Hepatocyte (in vitro differentiated cells): ENCODE results near the gene TPSG1. TPM values are rescaled to one million over a fixed set of nuclear protein-coding genes. Genes with fewer than 3 reads are reported as not detected.

ENCODE experiments used
- DNase-seq: peaks from one replicate; pipeline ENCODE4 v3.0.0-alpha.2; 2016; ENCODE audit warnings: low spot score
- H2AFZ ChIP-seq: fragments of 200-600 bp; sonication (generic); 2 replicates; pipeline ENCODE4 v1.6.0; 2016; ENCODE audit warnings: antibody characterized with exemption, mild to moderate bottlenecking
- H3K27ac ChIP-seq: fragments of 200-600 bp; sonication (generic); 2 replicates; pipeline ENCODE4 v1.5.1; 2016; ENCODE audit warnings: mild to moderate bottlenecking
- H3K27me3 ChIP-seq: fragments of 200-600 bp; sonication (generic); 2 replicates; pipeline ENCODE4 v1.6.1; 2016
- H3K36me3 ChIP-seq: fragments of 200-600 bp; sonication (generic); replicated peaks from 2 replicates; pipeline ENCODE4 v1.5.1; 2016; ENCODE audit warnings: low read depth; ENCODE audit not compliant: insufficient read depth
- H3K4me1 ChIP-seq: fragments of 200-600 bp; sonication (generic); 2 replicates; pipeline ENCODE4 v1.5.1; 2016; ENCODE audit warnings: mild to moderate bottlenecking, moderate library complexity; ENCODE audit not compliant: insufficient read depth
- H3K4me2 ChIP-seq: fragments of 200-600 bp; sonication (generic); 2 replicates; pipeline ENCODE4 v1.6.0; 2016
- H3K4me3 ChIP-seq: fragments of 200-600 bp; sonication (generic); 2 replicates; pipeline ENCODE4 v1.5.1; 2016; ENCODE audit warnings: mild to moderate bottlenecking
- H3K79me2 ChIP-seq: fragments of 200-600 bp; sonication (generic); 2 replicates; pipeline ENCODE4 v1.6.0; 2017; ENCODE audit warnings: mild to moderate bottlenecking
- H3K9me2 ChIP-seq: fragments of 200-600 bp; sonication (generic); replicated peaks from 2 replicates; pipeline ENCODE4 v1.6.0; 2017; ENCODE audit warnings: mild to moderate bottlenecking; ENCODE audit not compliant: insufficient read depth
- H3K9me3 ChIP-seq: fragments of 200-600 bp; sonication (generic); 2 replicates; pipeline ENCODE4 v1.5.1; 2016; ENCODE audit warnings: low read depth, mild to moderate bottlenecking
- H4K20me1 ChIP-seq: fragments of 200-600 bp; sonication (generic); 2 replicates; pipeline ENCODE4 v1.6.0; 2016; ENCODE audit warnings: mild to moderate bottlenecking; ENCODE audit not compliant: insufficient read depth, poor library complexity, severe bottlenecking
- EZH2 ChIP-seq: fragments of 200-600 bp; sonication (generic); IDR thresholded peaks from 2 replicates; pipeline ENCODE4 v1.6.1; 2016; ENCODE audit warnings: antibody characterized with exemption, mild to moderate bottlenecking, borderline replicate concordance
- EZH2phosphoT487 ChIP-seq: fragments of 200-600 bp; sonication (generic); IDR thresholded peaks from one replicate; pipeline ENCODE4 v1.6.1; 2018; ENCODE audit warnings: antibody characterized with exemption, mild to moderate bottlenecking, low read depth, moderate library complexity; ENCODE audit not compliant: unreplicated experiment, severe bottlenecking
- WGBS: methylation state at CpG from one replicate; pipeline ENCODE4 v1.1.6; 2016; ENCODE audit warnings: low lambda C conversion rate; ENCODE audit errors: missing lambda C conversion rate; 5-methylcytosine and 5-hydroxymethylcytosine counted together
- polyA plus RNA-seq: library from polyadenylated mRNA; unstranded; fragments of >200 nt; fragmentation: Nextera tagmentation; extraction: Ambion mirVana; gene quantifications from 2 replicates; pipeline ENCODE4 v1.2.1, GENCODE V29; 2016
- total RNA-seq: library from RNA; depleted of rRNA; stranded (reverse); fragments of >200 nt; gene quantifications from 2 replicates; pipeline ENCODE4 v1.2.3, GENCODE V29; 2014
- TF ChIP-seq, protein P1 (sequence below): fragments of 200-600 bp; sonication (generic); IDR thresholded peaks from 2 replicates; pipeline ENCODE4 v1.5.1; 2016; ENCODE audit warnings: antibody characterized with exemption, mild to moderate bottlenecking; ENCODE audit not compliant: poor library complexity

Gene TPSG1
- total and polyA plus RNA-seq, 2 experiments from 2014 or later: 0.67 to 2.0 TPM

DNA sequence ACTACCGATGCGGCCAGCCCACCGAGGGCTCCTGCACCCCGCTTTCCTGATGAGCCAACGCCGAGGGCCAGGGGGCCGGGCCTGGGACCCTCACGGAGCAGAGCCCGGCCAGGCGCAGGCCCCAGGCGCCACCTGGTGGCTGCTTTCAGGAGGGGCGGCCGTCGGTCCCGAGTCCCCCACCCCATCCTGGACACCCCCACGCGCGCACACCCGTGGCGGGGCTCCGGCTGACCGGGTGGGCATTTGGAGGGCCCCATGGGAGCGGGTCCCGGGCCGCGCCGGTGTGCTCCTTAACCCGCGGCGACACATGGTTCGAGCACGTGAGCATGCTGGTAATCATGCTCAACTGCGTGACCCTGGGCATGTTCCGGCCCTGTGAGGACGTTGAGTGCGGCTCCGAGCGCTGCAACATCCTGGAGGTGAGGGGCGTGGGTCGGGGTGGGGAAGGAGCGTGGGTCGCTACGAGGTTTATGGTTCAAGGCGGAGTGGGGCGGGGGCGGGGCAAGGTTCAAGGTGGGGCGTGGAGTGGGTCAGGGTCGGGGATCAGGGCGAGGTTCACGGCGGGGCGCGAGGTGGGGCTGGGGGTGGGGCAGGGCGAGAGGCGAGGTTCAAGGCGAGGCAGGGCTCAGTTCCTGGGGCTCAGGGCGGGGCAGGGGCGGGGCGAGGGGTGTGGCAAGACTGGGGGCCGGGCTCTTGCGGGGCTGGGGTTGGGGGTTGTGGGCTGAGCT, 30.2 kb downstream of the TPSG1 start:
- Histone ChIP-seq H3K4me2 (no peak overlapping the region), H2AFZ (no peak overlapping the region)
- WGBS: 58% methylated on average over 41 of the region's 61 CpGs

DNA sequence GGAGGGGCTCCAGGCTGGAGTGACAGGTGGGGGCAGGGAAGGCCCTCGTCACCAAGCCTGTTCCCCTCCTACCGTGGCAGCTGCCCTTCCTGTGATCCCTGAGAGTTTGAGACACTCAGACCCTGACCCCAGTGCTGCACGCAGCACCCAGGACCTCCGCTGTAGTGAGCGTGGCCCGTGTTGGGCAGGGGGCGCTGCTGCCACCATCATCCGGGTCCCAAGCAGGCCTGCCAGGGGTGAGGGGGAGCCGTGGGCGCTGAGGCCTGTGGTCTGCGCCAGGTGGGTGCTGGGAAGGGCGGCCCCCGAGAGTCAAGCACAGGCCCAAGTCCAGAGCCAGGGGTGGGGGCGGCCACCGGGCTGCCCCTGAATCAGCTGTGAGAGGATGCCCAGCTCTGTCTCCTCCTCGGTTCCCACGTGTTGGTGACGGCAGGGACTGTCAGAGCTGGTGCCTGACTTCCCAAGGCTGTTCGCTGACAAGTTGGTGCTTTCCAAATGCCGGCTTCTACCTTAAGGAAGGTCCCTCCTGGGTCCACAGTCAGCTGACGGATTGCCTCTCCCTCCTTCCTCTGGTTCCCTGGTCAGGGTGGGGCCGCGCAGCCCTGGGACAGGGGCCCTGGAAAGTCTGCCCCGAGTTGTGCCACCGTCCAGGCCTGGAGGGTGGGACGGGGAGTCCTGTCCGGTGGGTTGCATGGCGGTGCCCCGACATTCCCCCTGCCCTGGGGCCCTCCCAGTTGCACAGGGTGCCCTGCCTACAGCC, 31.1 kb downstream of the TPSG1 start:
- WGBS: 86% methylated on average over 24 of the region's 29 CpGs
- Histone ChIP-seq H2AFZ (no peak overlapping the region), H3K4me1 (no peaks in the 10 kb centered on the region), H3K9me2 (no peaks in the 10 kb centered on the region), H3K36me3 (no peaks in the 10 kb centered on the region), H3K27me3 (no peaks in the 10 kb centered on the region), H3K4me3 (no peak overlapping the region), H3K4me2 (no peak overlapping the region), H3K9me3 (no peaks in the 10 kb centered on the region), H3K79me2 (no peaks in the 10 kb centered on the region), H3K27ac (no peak overlapping the region), H4K20me1 (peaks cover 4% of the 10 kb centered on the region)
- DNase-seq: no peak
- no peak for TF ChIP-seq EZH2phosphoT487
- TF ChIP-seq, protein P1, sequence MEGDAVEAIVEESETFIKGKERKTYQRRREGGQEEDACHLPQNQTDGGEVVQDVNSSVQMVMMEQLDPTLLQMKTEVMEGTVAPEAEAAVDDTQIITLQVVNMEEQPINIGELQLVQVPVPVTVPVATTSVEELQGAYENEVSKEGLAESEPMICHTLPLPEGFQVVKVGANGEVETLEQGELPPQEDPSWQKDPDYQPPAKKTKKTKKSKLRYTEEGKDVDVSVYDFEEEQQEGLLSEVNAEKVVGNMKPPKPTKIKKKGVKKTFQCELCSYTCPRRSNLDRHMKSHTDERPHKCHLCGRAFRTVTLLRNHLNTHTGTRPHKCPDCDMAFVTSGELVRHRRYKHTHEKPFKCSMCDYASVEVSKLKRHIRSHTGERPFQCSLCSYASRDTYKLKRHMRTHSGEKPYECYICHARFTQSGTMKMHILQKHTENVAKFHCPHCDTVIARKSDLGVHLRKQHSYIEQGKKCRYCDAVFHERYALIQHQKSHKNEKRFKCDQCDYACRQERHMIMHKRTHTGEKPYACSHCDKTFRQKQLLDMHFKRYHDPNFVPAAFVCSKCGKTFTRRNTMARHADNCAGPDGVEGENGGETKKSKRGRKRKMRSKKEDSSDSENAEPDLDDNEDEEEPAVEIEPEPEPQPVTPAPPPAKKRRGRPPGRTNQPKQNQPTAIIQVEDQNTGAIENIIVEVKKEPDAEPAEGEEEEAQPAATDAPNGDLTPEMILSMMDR: no peak
- TF ChIP-seq EZH2: no peak

More for the DNA sequence above, 30.2 kb downstream of the TPSG1 start:
- Histone ChIP-seq H3K36me3 (no peaks in the 10 kb centered on the region), H3K4me3 (no peak overlapping the region), H3K9me3 (no peaks in the 10 kb centered on the region), H3K79me2 (no peaks in the 10 kb centered on the region), H3K27ac (no peak overlapping the region), H3K4me1 (no peaks in the 10 kb centered on the region), H4K20me1 (peaks cover 3% of the 10 kb centered on the region), H3K27me3 (no peaks in the 10 kb centered on the region), H3K9me2 (no peaks in the 10 kb centered on the region)
- TF ChIP-seq EZH2: no peak
- no peak for TF ChIP-seq EZH2phosphoT487
- TF ChIP-seq, protein P1: peak; percentile 89
- no peak for DNase-seq

DNA sequence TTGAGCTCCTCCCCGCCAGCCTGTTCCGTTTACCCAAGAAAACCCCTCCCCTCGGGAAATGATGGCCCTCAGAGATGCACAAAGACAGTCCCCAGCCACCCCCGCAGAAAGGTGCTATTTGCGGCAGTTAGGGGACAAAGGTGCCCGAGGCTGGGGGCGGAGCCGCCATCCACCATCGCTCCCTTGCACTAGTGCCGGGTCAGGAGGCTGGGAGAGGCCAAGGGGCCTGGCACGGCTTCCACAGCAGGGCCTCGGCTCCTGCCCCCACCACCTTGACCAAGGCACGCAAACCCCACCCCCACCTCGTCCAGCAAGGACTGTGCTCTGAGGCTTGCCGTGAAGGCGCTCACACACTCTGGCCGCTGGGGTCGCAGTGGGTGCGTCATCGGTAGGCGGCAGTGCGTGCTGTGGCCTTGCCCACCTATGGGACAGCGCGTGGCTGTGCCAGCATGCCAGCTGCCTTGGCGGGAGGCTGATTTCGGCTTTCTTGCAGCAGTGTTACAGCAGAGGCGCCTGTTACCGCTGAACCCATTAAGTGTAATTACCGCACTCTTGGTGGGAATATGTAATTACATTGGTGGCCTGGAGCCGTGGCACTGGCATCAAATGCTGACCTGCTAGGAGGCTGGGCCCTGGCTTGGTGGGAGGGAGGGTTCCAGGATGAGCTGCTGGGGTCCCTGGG, 31.8 kb downstream of the TPSG1 start:
- no peaks in the 10 kb centered on the region for H3K79me2 ChIP-seq
- H4K20me1 ChIP-seq: peaks cover 7% of the 10 kb centered on the region
- H3K27me3 ChIP-seq: no peaks in the 10 kb centered on the region
- H2AFZ ChIP-seq: no peak overlapping the region
- no peaks in the 10 kb centered on the region for H3K9me3 ChIP-seq
- H3K27ac ChIP-seq: no peak overlapping the region
- DNase-seq: no peak
- TF ChIP-seq, protein P1: no peak
- no peak for TF ChIP-seq EZH2
- no peak for TF ChIP-seq EZH2phosphoT487
- H3K9me2 ChIP-seq: no peaks in the 10 kb centered on the region
- 83% methylated on average over 23 of the region's 30 CpGs for WGBS
- H3K4me1 ChIP-seq: no peaks in the 10 kb centered on the region
- no peak overlapping the region for H3K4me2 ChIP-seq
- H3K4me3 ChIP-seq: no peak overlapping the region
- H3K36me3 ChIP-seq: no peaks in the 10 kb centered on the region
